ENCODE results near the gene RIF1.

GRCh38 chr2:151379169-151379568 lies 30.5 kb upstream of the RIF1 start:
- TF ChIP-seq CTCF (IDR thresholded peaks at IDR 0.05) (no peak), GABPA (IDR thresholded peaks at IDR 0.05; ENCODE audit: low read depth) (no peak), RCOR1 (IDR thresholded peaks at IDR 0.05; ENCODE audit: low read length) (no peak), SIN3A (IDR thresholded peaks at IDR 0.05; ENCODE audit: borderline replicate concordance, low read depth, low read length) (no peak), RXRA (IDR thresholded peaks at IDR 0.05; ENCODE audit: borderline replicate concordance, low read depth) (no peak), YY1 (IDR thresholded peaks at IDR 0.05; ENCODE audit: low read depth) (no peak), EP300 (IDR thresholded peaks at IDR 0.05; ENCODE audit: borderline replicate concordance in 1 of 2, low read depth in 1 of 2, low read length in 1 of 2) (no peak), POLR2AphosphoS5 (IDR thresholded peaks at IDR 0.05; ENCODE audit: low read depth, low read length) (no peak), TAF1 (IDR thresholded peaks at IDR 0.05; ENCODE audit: borderline replicate concordance, low read depth, low read length) (no peak), EZH2phosphoT487 (IDR thresholded peaks at IDR 0.05; ENCODE audit: borderline replicate concordance, low read depth) (no peak)
- TF ChIP-seq, protein P1, sequence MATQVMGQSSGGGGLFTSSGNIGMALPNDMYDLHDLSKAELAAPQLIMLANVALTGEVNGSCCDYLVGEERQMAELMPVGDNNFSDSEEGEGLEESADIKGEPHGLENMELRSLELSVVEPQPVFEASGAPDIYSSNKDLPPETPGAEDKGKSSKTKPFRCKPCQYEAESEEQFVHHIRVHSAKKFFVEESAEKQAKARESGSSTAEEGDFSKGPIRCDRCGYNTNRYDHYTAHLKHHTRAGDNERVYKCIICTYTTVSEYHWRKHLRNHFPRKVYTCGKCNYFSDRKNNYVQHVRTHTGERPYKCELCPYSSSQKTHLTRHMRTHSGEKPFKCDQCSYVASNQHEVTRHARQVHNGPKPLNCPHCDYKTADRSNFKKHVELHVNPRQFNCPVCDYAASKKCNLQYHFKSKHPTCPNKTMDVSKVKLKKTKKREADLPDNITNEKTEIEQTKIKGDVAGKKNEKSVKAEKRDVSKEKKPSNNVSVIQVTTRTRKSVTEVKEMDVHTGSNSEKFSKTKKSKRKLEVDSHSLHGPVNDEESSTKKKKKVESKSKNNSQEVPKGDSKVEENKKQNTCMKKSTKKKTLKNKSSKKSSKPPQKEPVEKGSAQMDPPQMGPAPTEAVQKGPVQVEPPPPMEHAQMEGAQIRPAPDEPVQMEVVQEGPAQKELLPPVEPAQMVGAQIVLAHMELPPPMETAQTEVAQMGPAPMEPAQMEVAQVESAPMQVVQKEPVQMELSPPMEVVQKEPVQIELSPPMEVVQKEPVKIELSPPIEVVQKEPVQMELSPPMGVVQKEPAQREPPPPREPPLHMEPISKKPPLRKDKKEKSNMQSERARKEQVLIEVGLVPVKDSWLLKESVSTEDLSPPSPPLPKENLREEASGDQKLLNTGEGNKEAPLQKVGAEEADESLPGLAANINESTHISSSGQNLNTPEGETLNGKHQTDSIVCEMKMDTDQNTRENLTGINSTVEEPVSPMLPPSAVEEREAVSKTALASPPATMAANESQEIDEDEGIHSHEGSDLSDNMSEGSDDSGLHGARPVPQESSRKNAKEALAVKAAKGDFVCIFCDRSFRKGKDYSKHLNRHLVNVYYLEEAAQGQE (IDR thresholded peaks at IDR 0.05; ENCODE audit: low read depth, low read length): no peak
- TF ChIP-seq, protein P2, sequence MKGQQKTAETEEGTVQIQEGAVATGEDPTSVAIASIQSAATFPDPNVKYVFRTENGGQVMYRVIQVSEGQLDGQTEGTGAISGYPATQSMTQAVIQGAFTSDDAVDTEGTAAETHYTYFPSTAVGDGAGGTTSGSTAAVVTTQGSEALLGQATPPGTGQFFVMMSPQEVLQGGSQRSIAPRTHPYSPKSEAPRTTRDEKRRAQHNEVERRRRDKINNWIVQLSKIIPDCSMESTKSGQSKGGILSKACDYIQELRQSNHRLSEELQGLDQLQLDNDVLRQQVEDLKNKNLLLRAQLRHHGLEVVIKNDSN (IDR thresholded peaks at IDR 0.05; ENCODE audit: borderline replicate concordance, low read depth): no peak
